ENCODE results near the gene CTNNA2. TPM values are rescaled to one million over a fixed set of nuclear protein-coding genes. Genes with fewer than 3 reads are reported as not detected.

CTNNA2 gene
- total RNA-seq, 1 experiment from 2014 or later = 5.5 TPM

GRCh38 chr2:80105015-80105640, 592.3 kb downstream of the CTNNA2 start:
- H3K27ac ChIP-seq (ENCODE audit: insufficient read length, low read depth, low read length) = no peak overlapping the region
- H3K23ac ChIP-seq (ENCODE audit: insufficient read length, low read depth, low read length) = no peak overlapping the region
- no peak overlapping the region for H2BK120ac ChIP-seq (ENCODE audit: low read depth, low read length, poor library complexity, severe bottlenecking)
- TF ChIP-seq CTCF (conservative IDR thresholded peaks at IDR 0.05) = no peak
- no peak overlapping the region for H3K14ac ChIP-seq (ENCODE audit: insufficient read depth, low read length)
- H3K9ac ChIP-seq (ENCODE audit: extremely low read depth, insufficient read length, low read length) = no peak overlapping the region
- no peaks in the 10 kb centered on the region; the same call in 1 of the 2 replicates for H3K27me3 Mint-ChIP-seq (ENCODE audit: low read depth)
- H3K4me1 ChIP-seq (ENCODE audit: insufficient read depth, low read length) = no peaks in the 10 kb centered on the region
- H4K91ac ChIP-seq (ENCODE audit: insufficient read length, low read depth, low read length) = no peak overlapping the region
- DNase-seq = no peak
- H2BK15ac ChIP-seq (ENCODE audit: low read depth, low read length) = no peak overlapping the region
- WGBS (ENCODE audit: extremely low coverage, insufficient read length, low lambda C conversion rate) = no CpG with 5 or more reads among the region's 7 CpGs
- no peaks in the 10 kb centered on the region for H3K27me3 ChIP-seq (ENCODE audit: insufficient read depth, low read length)
- no peaks in the 10 kb centered on the region for H3K79me1 ChIP-seq (ENCODE audit: insufficient read depth, low read depth, low read length, poor library complexity, severe bottlenecking)
- H3T11ph ChIP-seq (ENCODE audit: low read length) = no peak overlapping the region
- H3K18ac ChIP-seq (ENCODE audit: insufficient read length, low read depth, low read length) = no peak overlapping the region
- no peak overlapping the region for H3K4ac ChIP-seq (ENCODE audit: low read depth, low read length)
- H2BK5ac ChIP-seq (ENCODE audit: insufficient read length, low read length) = no peak overlapping the region
- H3K23me2 ChIP-seq (ENCODE audit: insufficient read length, low read depth, low read length, poor library complexity, severe bottlenecking) = no peaks in the 10 kb centered on the region
- H3K4me3 Mint-ChIP-seq = no peak overlapping the region
- no peak overlapping the region for H2AK5ac ChIP-seq (ENCODE audit: insufficient read length, low read length)
- H2BK12ac ChIP-seq (ENCODE audit: insufficient read length, low read depth, low read length) = no peak overlapping the region
- no peak overlapping the region for H4K8ac ChIP-seq (replicated peaks; ENCODE audit: insufficient read length, low read depth, low read length)
- H3K27ac Mint-ChIP-seq = no peak overlapping the region
- H4K5ac ChIP-seq (ENCODE audit: insufficient read length, low read depth, low read length) = no peak overlapping the region
- H2BK20ac ChIP-seq (ENCODE audit: low read depth, low read length, poor library complexity, severe bottlenecking) = no peak overlapping the region
- no peak overlapping the region for H3K4me2 ChIP-seq (ENCODE audit: insufficient read depth, insufficient read length, low read length)
- no peak overlapping the region for H2AFZ ChIP-seq (ENCODE audit: low read length)
- peaks cover 2 to 6% (median 3%) of the 10 kb centered on the region in 3 experiments; a peak in 4 of 7 replicates for H3K36me3 Mint-ChIP-seq (ENCODE audit: insufficient read depth in 1 of 3, low read depth in 3 of 3)
- H3K4me1 Mint-ChIP-seq = 0 out of 4 replicates have a peak, but pooled peaks cover 0 to 2% of the 10 kb centered on the region in 2 experiments
- peaks cover 6 to 13% of the 10 kb centered on the region in 2 experiments for H3K9me3 Mint-ChIP-seq
- H3K79me2 ChIP-seq (ENCODE audit: insufficient read depth, low read length) = no peaks in the 10 kb centered on the region
- no peaks in the 10 kb centered on the region for H3K9me3 ChIP-seq (ENCODE audit: control insufficient read depth, low read depth, low read length)
- no peaks in the 10 kb centered on the region for H4K20me1 ChIP-seq (ENCODE audit: control insufficient read depth, insufficient read depth, insufficient read length)
- no peak overlapping the region for H3K56ac ChIP-seq (ENCODE audit: insufficient read length, low read depth, low read length)

All from H9 (cell line).